Measurements from ENCODE around the gene RSBN1.

DNA sequence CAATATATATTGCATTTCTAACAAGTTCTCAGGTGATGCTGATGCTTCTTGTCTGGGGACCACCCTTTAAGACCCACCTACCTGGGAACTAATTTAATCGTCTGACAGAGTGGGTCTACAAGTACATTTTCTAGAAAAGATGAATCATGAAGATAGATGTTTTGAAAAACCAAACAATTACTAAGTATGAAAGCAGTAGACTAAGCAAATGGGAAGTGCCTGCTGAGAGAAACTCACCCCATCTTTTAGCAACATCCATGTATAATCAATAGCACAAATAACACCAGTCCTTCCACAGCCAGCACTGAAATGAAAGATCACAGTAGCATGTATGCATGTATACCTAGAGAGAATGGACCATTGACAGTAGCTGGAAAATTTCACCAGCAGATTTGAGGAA lies 42.0 kb upstream of the RSBN1 start:
- TF ChIP-seq CTCF (conservative IDR thresholded peaks at IDR 0.05; ENCODE audit: low read depth, low read length) (no peak), EZH2phosphoT487 (IDR thresholded peaks at IDR 0.05; ENCODE audit: borderline replicate concordance, low read length) (no peak)

Data from PC-3 (cell line).